Inflammatory macrophage treated with lipopolysaccharide for 4 hours (primary cell): Measurements from ENCODE around the gene BSND.
"Not testable (repeated sequence)": the region's sequence is repeated elsewhere in the genome, so short reads cannot be mapped to it uniquely, and the experiment has no call there.

Experiments used
- DNase-seq: peaks from one replicate; pipeline ENCODE4 v3.0.0-alpha.2; 2020

The BSND gene

GRCh38 chr1:55024163-55024562, 25.4 kb downstream of the BSND start:
- DNase-seq = not testable (repeated sequence)

GRCh38 chr1:55026682-55027081, 27.9 kb downstream of the BSND start:
- DNase-seq = not testable (repeated sequence)

GRCh38 chr1:55031098-55031497, 32.4 kb downstream of the BSND start:
- not testable (repeated sequence) for DNase-seq

- DNase-seq = no peak
Observed at GRCh38 chr1:55033265-55033614, 34.5 kb downstream of the BSND start.

GRCh38 chr1:55034476-55035133, 35.9 kb downstream of the BSND start:
- DNase-seq = no peak

GRCh38 chr1:55035904-55036303, 37.2 kb downstream of the BSND start:
- peak; percentile 58 for DNase-seq

GRCh38 chr1:55037733-55038551, 39.2 kb downstream of the BSND start:
- DNase-seq = no peak

GRCh38 chr1:55038552-55038838, 39.8 kb downstream of the BSND start:
- DNase-seq = no peak

GRCh38 chr1:55038974-55039341, 40.2 kb downstream of the BSND start:
- DNase-seq = no peak

GRCh38 chr1:55039342-55040082, 40.8 kb downstream of the BSND start, which contains the start of gene PCSK9:
Gene PCSK9, plus strand, starts transcription at chr1:55039548. Its CDS starts 290 bp downstream, at chr1:55039838.
- DNase-seq = no peak

GRCh38 chr1:55040083-55040932, 41.6 kb downstream of the BSND start:
- no peak for DNase-seq

- peak; percentile 8 for DNase-seq
Observed at GRCh38 chr1:55040933-55041494, 42.3 kb downstream of the BSND start.

- DNase-seq = no peak
Observed at GRCh38 chr1:55041613-55042012, 42.9 kb downstream of the BSND start.

GRCh38 chr1:55043011-55043410, 44.3 kb downstream of the BSND start:
- no peak for DNase-seq

GRCh38 chr1:55043726-55044125, 45.0 kb downstream of the BSND start:
- DNase-seq = no peak

- no peak for DNase-seq
Observed at GRCh38 chr1:55044617-55045397, 46.1 kb downstream of the BSND start.

- DNase-seq = no peak
Observed at GRCh38 chr1:55045430-55045829, 46.7 kb downstream of the BSND start.

- DNase-seq = no peak
Observed at GRCh38 chr1:55046871-55047270, 48.1 kb downstream of the BSND start.

GRCh38 chr1:55047611-55048010, 48.9 kb downstream of the BSND start:
- no peak for DNase-seq

GRCh38 chr1:55048453-55049270, 49.9 kb downstream of the BSND start:
- no peak for DNase-seq
